ENCODE data around the gene SLC23A2.

Gene SLC23A2

GRCh38 chr20:4802527-4802926, 198.8 kb downstream of the SLC23A2 start:
- TF ChIP-seq RARB (CRISPR knock-in tag; IDR thresholded peaks at IDR 0.05) (no peak), GLIS3 (CRISPR knock-in tag; IDR thresholded peaks at IDR 0.05) (no peak), ARNTL (CRISPR knock-in tag; IDR thresholded peaks at IDR 0.05; ENCODE audit: borderline replicate concordance, low read depth) (no peak), SNAI2 (CRISPR knock-in tag; IDR thresholded peaks at IDR 0.05) (no peak), TCF4 (CRISPR knock-in tag; IDR thresholded peaks at IDR 0.05; ENCODE audit: borderline replicate concordance) (no peak), ZFP3 (CRISPR knock-in tag; IDR thresholded peaks at IDR 0.05) (no peak), ZNF8 (CRISPR knock-in tag; IDR thresholded peaks at IDR 0.05) (no peak), ZNF70 (CRISPR knock-in tag; IDR thresholded peaks at IDR 0.05) (no peak), TSHZ2 (CRISPR knock-in tag; IDR thresholded peaks at IDR 0.05) (no peak), CREB5 (CRISPR knock-in tag; IDR thresholded peaks at IDR 0.05; ENCODE audit: low read depth) (no peak)
- TF ChIP-seq, protein P1, sequence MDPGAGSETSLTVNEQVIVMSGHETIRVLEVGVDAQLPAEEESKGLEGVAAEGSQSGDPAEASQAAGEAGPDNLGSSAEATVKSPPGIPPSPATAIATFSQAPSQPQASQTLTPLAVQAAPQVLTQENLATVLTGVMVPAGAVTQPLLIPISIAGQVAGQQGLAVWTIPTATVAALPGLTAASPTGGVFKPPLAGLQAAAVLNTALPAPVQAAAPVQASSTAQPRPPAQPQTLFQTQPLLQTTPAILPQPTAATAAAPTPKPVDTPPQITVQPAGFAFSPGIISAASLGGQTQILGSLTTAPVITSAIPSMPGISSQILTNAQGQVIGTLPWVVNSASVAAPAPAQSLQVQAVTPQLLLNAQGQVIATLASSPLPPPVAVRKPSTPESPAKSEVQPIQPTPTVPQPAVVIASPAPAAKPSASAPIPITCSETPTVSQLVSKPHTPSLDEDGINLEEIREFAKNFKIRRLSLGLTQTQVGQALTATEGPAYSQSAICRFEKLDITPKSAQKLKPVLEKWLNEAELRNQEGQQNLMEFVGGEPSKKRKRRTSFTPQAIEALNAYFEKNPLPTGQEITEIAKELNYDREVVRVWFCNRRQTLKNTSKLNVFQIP (CRISPR knock-in tag; IDR thresholded peaks at IDR 0.05; ENCODE audit: borderline replicate concordance, low read depth) = no peak
- TF ChIP-seq, protein P2, sequence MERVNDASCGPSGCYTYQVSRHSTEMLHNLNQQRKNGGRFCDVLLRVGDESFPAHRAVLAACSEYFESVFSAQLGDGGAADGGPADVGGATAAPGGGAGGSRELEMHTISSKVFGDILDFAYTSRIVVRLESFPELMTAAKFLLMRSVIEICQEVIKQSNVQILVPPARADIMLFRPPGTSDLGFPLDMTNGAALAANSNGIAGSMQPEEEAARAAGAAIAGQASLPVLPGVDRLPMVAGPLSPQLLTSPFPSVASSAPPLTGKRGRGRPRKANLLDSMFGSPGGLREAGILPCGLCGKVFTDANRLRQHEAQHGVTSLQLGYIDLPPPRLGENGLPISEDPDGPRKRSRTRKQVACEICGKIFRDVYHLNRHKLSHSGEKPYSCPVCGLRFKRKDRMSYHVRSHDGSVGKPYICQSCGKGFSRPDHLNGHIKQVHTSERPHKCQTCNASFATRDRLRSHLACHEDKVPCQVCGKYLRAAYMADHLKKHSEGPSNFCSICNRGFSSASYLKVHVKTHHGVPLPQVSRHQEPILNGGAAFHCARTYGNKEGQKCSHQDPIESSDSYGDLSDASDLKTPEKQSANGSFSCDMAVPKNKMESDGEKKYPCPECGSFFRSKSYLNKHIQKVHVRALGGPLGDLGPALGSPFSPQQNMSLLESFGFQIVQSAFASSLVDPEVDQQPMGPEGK (CRISPR knock-in tag; IDR thresholded peaks at IDR 0.05; ENCODE audit: borderline replicate concordance) = no peak
- ATAC-seq = no peak

Data from SK-N-SH treated with all-trans-retinoic acid at 6 μM for 48 hours (cell line).